Osteocyte (in vitro differentiated cells): ENCODE measurements around the gene MOB3A. TPM values are rescaled to one million over a fixed set of nuclear protein-coding genes. Genes with fewer than 3 reads are reported as not detected.
A peak's percentile ranks its signal among the peaks of the same experiment; 100 is the strongest.

Experiments used
- DNase-seq: peaks from one replicate; pipeline ENCODE4 v3.0.0; 2021; ENCODE audit warnings: mixed read lengths; ENCODE audit not compliant: unreplicated experiment; ENCODE audit errors: extremely low spot score
- H3K27ac Mint-ChIP-seq: one replicate; pipeline ENCODE4 v1.8.0; 2021; ENCODE audit warnings: mild to moderate bottlenecking, mixed read lengths; ENCODE audit not compliant: unreplicated experiment
- H3K27me3 Mint-ChIP-seq: one replicate; pipeline ENCODE4 v1.8.0; 2021; ENCODE audit warnings: mixed read lengths; ENCODE audit not compliant: unreplicated experiment
- H3K36me3 Mint-ChIP-seq: one replicate; pipeline ENCODE4 v1.8.0; 2021; ENCODE audit warnings: mixed read lengths; ENCODE audit not compliant: unreplicated experiment
- H3K4me1 Mint-ChIP-seq: one replicate; pipeline ENCODE4 v1.8.0; 2021; ENCODE audit warnings: mixed read lengths; ENCODE audit not compliant: unreplicated experiment
- H3K4me3 Mint-ChIP-seq: one replicate; pipeline ENCODE4 v1.8.0; 2021; ENCODE audit warnings: mild to moderate bottlenecking, moderate library complexity, mixed read lengths; ENCODE audit not compliant: unreplicated experiment
- H3K9me3 Mint-ChIP-seq: one replicate; pipeline ENCODE4 v1.8.0; 2021; ENCODE audit warnings: mixed read lengths; ENCODE audit not compliant: unreplicated experiment
- total RNA-seq: library from RNA; stranded (reverse); gene quantifications from 2 replicates; pipeline ENCODE4 v1.2.1, GENCODE V29; 2021
- TF ChIP-seq, protein P1 (sequence below): fragments of 200-600 bp; sonication (generic); IDR thresholded peaks from 2 replicates; pipeline ENCODE4 v1.5.0; 2021; ENCODE audit warnings: antibody characterized with exemption, mild to moderate bottlenecking, moderate library complexity

Gene MOB3A
- total RNA-seq, 1 donor from 2014 or later, result 50.6 TPM

DNA sequence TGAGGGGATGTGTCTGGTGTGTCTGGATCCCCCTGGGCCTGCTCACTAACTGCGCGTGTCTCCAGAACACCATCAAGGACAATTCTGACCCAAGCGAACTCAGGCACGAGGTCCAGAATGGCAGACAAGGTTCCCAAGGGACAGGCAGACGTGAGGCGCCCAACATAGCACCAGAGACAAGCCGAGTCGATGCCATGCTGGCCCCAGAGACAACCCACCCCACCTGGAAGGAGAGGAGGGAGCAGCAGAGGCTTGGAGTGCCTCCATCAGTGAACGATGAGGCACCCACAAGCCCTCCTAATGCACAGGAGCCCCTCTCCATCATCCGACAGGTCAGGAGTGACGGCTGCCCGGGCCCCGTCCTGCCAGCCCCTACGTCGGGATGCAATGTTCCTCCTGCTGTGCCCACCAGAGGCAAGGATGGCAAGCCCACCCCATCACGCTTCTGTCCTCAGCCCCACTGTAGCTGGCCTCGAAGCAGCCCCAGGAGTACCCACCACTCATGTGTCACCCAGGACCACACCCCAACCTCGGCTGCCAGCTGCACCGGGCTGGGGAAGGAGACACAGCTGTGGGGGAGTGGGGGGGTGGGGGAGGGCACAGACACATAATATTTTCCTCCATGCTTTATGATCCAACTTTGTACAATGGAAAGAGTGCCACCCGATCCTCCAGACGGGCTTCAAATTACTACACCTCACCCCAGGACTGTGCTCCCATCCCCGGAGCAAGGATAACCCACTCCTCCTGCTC, 43.4 kb upstream of the MOB3A start:
- Mint-ChIP-seq H3K4me1 (peaks cover 11% of the 10 kb centered on the region), H3K27ac (peak overlapping the region; percentile 44), H3K9me3 (no peaks in the 10 kb centered on the region), H3K4me3 (no peak overlapping the region), H3K36me3 (peaks cover 12% of the 10 kb centered on the region), H3K27me3 (no peaks in the 10 kb centered on the region)
- DNase-seq, result no peak
- TF ChIP-seq, protein P1, sequence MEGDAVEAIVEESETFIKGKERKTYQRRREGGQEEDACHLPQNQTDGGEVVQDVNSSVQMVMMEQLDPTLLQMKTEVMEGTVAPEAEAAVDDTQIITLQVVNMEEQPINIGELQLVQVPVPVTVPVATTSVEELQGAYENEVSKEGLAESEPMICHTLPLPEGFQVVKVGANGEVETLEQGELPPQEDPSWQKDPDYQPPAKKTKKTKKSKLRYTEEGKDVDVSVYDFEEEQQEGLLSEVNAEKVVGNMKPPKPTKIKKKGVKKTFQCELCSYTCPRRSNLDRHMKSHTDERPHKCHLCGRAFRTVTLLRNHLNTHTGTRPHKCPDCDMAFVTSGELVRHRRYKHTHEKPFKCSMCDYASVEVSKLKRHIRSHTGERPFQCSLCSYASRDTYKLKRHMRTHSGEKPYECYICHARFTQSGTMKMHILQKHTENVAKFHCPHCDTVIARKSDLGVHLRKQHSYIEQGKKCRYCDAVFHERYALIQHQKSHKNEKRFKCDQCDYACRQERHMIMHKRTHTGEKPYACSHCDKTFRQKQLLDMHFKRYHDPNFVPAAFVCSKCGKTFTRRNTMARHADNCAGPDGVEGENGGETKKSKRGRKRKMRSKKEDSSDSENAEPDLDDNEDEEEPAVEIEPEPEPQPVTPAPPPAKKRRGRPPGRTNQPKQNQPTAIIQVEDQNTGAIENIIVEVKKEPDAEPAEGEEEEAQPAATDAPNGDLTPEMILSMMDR, result no peak

DNA sequence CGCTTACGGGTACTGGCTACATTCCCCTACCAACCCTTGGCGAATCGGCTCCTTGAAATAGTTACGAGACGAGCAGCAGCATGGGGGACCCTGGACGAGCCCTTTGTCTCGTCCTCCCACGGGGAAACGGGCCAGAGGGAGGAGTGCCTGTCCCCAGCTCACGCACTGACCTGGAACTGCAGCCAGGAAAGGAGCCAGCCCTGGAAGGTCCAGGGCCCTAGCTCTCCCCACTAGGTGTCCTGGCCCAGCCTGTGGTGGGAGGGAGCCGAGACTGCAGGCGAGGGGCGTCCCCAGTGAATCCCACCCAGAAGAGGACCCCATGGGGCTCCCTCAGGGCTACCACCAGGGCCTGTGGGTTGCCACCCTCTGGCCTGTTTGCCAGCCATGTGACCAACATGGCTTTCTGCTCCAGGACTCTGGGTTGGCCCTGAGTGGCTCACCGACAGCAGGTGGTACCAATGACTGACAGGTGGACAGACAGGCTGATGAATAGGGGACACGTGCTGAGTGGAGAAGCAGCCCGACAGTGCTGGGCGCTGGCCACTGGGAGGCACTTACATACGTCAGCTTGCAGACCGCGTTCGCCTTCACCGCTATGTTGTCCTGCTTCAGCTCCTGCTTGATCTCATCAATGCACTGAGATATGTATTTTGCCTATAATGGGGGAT, 42.1 kb upstream of the MOB3A start:
- Mint-ChIP-seq H3K4me1 (peaks cover 11% of the 10 kb centered on the region), H3K27ac (no peak overlapping the region), H3K9me3 (no peaks in the 10 kb centered on the region), H3K4me3 (no peak overlapping the region), H3K36me3 (peaks cover 12% of the 10 kb centered on the region), H3K27me3 (no peaks in the 10 kb centered on the region)
- no peak for DNase-seq
- TF ChIP-seq, protein P1, result no peak

DNA sequence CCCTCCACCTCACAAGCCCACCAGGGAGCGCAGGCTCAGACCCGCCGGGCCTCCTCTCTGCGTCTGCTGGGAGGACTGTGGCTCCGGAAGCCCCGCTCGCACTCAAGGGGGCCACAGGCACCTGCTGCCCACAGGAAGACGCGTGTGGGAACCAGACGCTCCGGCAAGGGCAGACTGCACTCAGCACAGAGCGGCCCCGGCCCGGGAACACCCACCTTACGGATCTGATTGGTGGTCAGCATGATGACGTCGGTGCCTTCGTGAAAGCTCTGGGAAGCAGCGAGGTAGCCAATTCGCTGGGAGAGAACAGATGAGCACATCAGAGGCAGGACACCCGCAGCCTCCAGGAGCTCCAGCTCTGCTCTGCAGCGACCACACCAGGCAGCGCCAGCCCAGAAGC, 40.7 kb upstream of the MOB3A start:
- Mint-ChIP-seq H3K36me3 (peaks cover 15% of the 10 kb centered on the region), H3K9me3 (no peaks in the 10 kb centered on the region), H3K27me3 (no peaks in the 10 kb centered on the region), H3K4me1 (peaks cover 11% of the 10 kb centered on the region), H3K4me3 (no peak overlapping the region), H3K27ac (no peak overlapping the region)
- DNase-seq, result no peak
- TF ChIP-seq, protein P1, result no peak

DNA sequence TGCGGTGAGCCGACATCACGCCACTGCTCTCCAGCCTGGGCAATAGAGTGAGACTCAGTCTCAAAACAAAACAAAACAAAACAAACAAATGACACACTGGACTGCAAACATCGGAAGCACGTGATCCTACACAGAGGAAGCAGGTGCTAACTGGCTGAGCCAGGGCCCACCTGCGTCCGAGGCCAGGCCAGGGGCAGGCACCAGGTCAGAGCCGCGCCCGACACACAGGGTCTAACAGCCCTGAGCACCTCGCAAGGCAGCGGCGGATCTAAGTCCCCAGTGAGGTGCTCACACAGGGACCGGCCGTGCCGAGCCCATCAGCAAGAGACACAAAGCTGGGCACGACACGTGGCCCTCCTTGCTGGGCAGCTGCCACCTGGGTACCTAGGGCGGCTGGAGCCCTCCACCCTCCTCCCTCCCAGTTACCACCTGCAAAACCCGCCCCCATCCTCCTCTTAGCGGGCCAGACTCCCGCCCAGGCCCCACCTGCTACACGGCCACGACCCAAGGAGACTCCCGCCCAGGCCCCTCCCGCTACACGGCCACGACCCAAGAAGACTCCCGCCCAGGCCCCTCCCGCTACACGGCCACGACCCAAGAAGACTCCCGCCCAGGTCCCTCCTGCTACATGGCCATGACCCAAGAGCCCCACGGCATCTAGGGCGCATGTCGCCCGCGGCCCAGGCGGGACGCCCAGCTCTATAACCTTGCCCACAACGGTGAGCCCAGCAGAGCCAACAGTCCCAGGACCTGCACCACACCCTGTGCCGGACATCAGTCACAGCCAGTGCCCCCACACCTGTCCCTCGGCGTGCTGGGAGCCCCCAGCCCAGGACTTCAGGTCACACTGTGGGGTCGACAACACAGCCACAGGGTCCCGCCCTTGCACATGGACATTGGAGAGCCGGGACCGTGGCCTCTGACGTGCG, 39.6 kb upstream of the MOB3A start:
- TF ChIP-seq, protein P1, result no peak
- no peak overlapping the region for H3K4me3 Mint-ChIP-seq
- peaks cover 15% of the 10 kb centered on the region for H3K36me3 Mint-ChIP-seq
- no peak for DNase-seq
- H3K9me3 Mint-ChIP-seq, result no peaks in the 10 kb centered on the region
- no peaks in the 10 kb centered on the region for H3K27me3 Mint-ChIP-seq
- no peak overlapping the region for H3K27ac Mint-ChIP-seq
- H3K4me1 Mint-ChIP-seq, result peaks cover 8% of the 10 kb centered on the region
